ENCODE data around the gene TNP2. TPM values are rescaled to one million over a fixed set of nuclear protein-coding genes. Genes with fewer than 3 reads are reported as not detected.
A peak's percentile ranks its signal among the peaks of the same experiment; 100 is the strongest.

TNP2 gene
- total and polyA plus RNA-seq, 9 of the 15 experiments (the other 6 are each of a cell fraction or from before 2014, with no cell fraction given) = not detected

- TF ChIP-seq YY1 (IDR thresholded peaks at IDR 0.05; ENCODE audit: borderline replicate concordance in 1 of 3, control insufficient read depth in 1 of 3, extremely low read depth in 1 of 3, insufficient read depth in 3 of 3, insufficient read length in 1 of 3, insufficient replicate concordance in 2 of 3, low read depth in 1 of 3, low read length in 2 of 3) = peak in 2 of 3 experiments; percentile 5 to 59
- peak; percentile 96 for TF ChIP-seq POLR2G (IDR thresholded peaks at IDR 0.05; ENCODE audit: low read depth, low read length)
- TF ChIP-seq ZNF253 (CRISPR knock-in tag; conservative IDR thresholded peaks at IDR 0.05) = no peak
- TF ChIP-seq E2F1 (CRISPR knock-in tag; IDR thresholded peaks at IDR 0.05) = no peak
- TF ChIP-seq ATF7 (IDR thresholded peaks at IDR 0.05) = peak; percentile 38; the same call in 1 of the 2 replicates
- no peak for TF ChIP-seq TCF7L2 (IDR thresholded peaks at IDR 0.05; ENCODE audit: low read depth, low read length)
- TF ChIP-seq PHF8 (IDR thresholded peaks at IDR 0.05; ENCODE audit: borderline replicate concordance, low read length) = peak; percentile 62; the same call in 1 of the 2 replicates
- TF ChIP-seq HOXB6 (CRISPR knock-in tag; IDR thresholded peaks at IDR 0.05; ENCODE audit: borderline replicate concordance) = no peak
- TF ChIP-seq, protein P1, sequence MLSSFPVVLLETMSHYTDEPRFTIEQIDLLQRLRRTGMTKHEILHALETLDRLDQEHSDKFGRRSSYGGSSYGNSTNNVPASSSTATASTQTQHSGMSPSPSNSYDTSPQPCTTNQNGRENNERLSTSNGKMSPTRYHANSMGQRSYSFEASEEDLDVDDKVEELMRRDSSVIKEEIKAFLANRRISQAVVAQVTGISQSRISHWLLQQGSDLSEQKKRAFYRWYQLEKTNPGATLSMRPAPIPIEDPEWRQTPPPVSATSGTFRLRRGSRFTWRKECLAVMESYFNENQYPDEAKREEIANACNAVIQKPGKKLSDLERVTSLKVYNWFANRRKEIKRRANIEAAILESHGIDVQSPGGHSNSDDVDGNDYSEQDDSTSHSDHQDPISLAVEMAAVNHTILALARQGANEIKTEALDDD (IDR thresholded peaks at IDR 0.05) = no peak
- TF ChIP-seq, protein P2, sequence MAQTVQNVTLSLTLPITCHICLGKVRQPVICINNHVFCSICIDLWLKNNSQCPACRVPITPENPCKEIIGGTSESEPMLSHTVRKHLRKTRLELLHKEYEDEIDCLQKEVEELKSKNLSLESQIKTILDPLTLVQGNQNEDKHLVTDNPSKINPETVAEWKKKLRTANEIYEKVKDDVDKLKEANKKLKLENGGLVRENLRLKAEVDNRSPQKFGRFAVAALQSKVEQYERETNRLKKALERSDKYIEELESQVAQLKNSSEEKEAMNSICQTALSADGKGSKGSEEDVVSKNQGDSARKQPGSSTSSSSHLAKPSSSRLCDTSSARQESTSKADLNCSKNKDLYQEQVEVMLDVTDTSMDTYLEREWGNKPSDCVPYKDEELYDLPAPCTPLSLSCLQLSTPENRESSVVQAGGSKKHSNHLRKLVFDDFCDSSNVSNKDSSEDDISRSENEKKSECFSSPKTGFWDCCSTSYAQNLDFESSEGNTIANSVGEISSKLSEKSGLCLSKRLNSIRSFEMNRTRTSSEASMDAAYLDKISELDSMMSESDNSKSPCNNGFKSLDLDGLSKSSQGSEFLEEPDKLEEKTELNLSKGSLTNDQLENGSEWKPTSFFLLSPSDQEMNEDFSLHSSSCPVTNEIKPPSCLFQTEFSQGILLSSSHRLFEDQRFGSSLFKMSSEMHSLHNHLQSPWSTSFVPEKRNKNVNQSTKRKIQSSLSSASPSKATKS (CRISPR knock-in tag; IDR thresholded peaks at IDR 0.05) = no peak
- TF ChIP-seq BRD9 (IDR thresholded peaks at IDR 0.05; ENCODE audit: low read depth, partially characterized antibody) = no peak
- TF ChIP-seq SMC3 (conservative IDR thresholded peaks at IDR 0.05; ENCODE audit: insufficient read depth, low read depth, low read length) = peak; percentile 88
- TF ChIP-seq MTF1 (CRISPR knock-in tag; IDR thresholded peaks at IDR 0.05; ENCODE audit: borderline replicate concordance) = no peak
- TF ChIP-seq ATF4 (CRISPR knock-in tag; IDR thresholded peaks at IDR 0.05) = no peak
- TF ChIP-seq KLF10 (CRISPR knock-in tag; IDR thresholded peaks at IDR 0.05) = no peak
- no peak for TF ChIP-seq ZNF23 (CRISPR knock-in tag; IDR thresholded peaks at IDR 0.05)
- TF ChIP-seq SMARCB1 (IDR thresholded peaks at IDR 0.05; ENCODE audit: insufficient read length, low read depth) = no peak
- no peak for TF ChIP-seq ZFPM2 (CRISPR knock-in tag; IDR thresholded peaks at IDR 0.05)
- TF ChIP-seq ZNF311 (CRISPR knock-in tag; IDR thresholded peaks at IDR 0.05) = no peak
Measured at GRCh38 chr16:11255737-11256660, 13.1 kb downstream of the TNP2 start, which contains the start of gene SOCS1 (continued).

All from K562 (cell line).